ENCODE results near the gene TTLL11.

- TF ChIP-seq CTCF (IDR thresholded peaks at IDR 0.05) (no peak), POLR2AphosphoS5 (IDR thresholded peaks at IDR 0.05) (no peak), POLR2A (IDR thresholded peaks at IDR 0.05) (no peak)
Observed at GRCh38 chr9:122097679-122098315, 4.7 kb upstream of the TTLL11 start.

Measured in prostate gland (tissue), 2 donors.